Brain microvascular endothelial cell (primary cell): ENCODE data around the gene SPACA6.
A peak's percentile ranks its signal among the peaks of the same experiment; 100 is the strongest.

Experiments
- DNase-seq: peaks from one replicate; pipeline ENCODE4 v3.0.0-alpha.2; 2020
- H3K27ac ChIP-seq: fragments of 250-450 bp; sonication (Bioruptor Pico); 2 replicates; pipeline ENCODE4 v1.5.1; 2020; ENCODE audit warnings: mild to moderate bottlenecking, moderate library complexity
- H3K27me3 ChIP-seq: fragments of 250-450 bp; sonication (Bioruptor Pico); replicated peaks from 2 replicates; pipeline ENCODE4 v1.5.1; 2020; ENCODE audit warnings: mild to moderate bottlenecking
- H3K36me3 ChIP-seq: fragments of 250-450 bp; sonication (Bioruptor Pico); replicated peaks from 2 replicates; pipeline ENCODE4 v1.5.1; 2020; ENCODE audit warnings: mild to moderate bottlenecking
- H3K4me3 ChIP-seq: 2 replicates; pipeline ENCODE4 v1.5.1; 2011; ENCODE audit warnings: low read depth, mild to moderate bottlenecking, control low read depth, low read length, moderate library complexity
- in situ Hi-C: cut with HindIII; loops from 2 replicates; pipeline ENCODE4 v1.10.0; 2017; ENCODE audit warnings: low sequenced_read_pairs, low pct_ligation_motif_present
- TF ChIP-seq, protein P1 (sequence below): IDR thresholded peaks from 2 replicates; pipeline ENCODE4 v1.5.1; 2011; ENCODE audit warnings: low read depth, mild to moderate bottlenecking, moderate library complexity, low read length, control low read depth, inconsistent platforms; ENCODE audit errors: missing control alignments

SPACA6 gene

DNA sequence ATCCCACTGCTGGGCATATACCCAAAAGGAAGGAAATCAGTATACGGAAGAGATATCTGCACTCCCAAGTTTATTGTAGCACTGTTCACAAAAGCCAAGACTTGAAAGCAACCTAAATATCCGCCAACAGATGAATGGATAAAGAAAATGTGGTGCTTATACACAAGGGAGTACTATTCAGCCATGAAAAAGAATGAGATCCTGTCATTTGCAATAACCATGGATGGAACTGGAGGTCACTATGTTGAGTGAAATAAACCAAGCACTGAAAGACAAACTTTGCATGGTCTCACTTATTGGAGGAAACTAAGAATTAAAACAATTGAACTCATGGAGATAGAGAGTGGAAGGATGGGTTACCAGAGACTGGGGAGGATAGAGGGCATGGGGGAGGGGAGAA lies 40.0 kb upstream of the SPACA6 start:
- Histone ChIP-seq H3K27me3 (no peaks in the 10 kb centered on the region), H3K4me3 (no peak overlapping the region), H3K27ac (no peak overlapping the region), H3K36me3 (no peaks in the 10 kb centered on the region)
- in situ Hi-C loops: no loop called here
- TF ChIP-seq, protein P1, sequence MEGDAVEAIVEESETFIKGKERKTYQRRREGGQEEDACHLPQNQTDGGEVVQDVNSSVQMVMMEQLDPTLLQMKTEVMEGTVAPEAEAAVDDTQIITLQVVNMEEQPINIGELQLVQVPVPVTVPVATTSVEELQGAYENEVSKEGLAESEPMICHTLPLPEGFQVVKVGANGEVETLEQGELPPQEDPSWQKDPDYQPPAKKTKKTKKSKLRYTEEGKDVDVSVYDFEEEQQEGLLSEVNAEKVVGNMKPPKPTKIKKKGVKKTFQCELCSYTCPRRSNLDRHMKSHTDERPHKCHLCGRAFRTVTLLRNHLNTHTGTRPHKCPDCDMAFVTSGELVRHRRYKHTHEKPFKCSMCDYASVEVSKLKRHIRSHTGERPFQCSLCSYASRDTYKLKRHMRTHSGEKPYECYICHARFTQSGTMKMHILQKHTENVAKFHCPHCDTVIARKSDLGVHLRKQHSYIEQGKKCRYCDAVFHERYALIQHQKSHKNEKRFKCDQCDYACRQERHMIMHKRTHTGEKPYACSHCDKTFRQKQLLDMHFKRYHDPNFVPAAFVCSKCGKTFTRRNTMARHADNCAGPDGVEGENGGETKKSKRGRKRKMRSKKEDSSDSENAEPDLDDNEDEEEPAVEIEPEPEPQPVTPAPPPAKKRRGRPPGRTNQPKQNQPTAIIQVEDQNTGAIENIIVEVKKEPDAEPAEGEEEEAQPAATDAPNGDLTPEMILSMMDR: no peak
- no peak for DNase-seq

DNA sequence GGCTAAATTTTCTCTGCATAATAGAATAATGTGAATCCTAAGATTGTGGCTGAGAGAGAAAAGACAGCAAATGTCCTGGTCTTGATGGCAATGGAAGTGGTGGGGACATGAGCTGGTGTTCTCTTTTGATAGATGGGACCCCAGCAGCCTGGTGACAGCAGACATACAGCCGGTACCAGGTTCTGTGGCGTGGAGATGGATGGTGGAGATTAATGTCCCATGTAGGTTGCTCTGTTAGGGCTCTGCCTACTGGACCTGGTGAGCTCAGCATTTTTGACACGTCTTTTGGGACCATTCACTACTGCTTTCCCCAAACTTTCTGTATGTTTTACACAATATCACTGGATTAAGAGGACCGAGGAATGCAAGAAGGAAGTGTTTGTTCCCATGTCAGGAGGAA lies 38.3 kb upstream of the SPACA6 start:
- DNase-seq: no peak
- TF ChIP-seq, protein P1: peak; percentile 31
- Histone ChIP-seq H3K27me3 (no peaks in the 10 kb centered on the region), H3K27ac (no peak overlapping the region), H3K36me3 (no peaks in the 10 kb centered on the region), H3K4me3 (no peak overlapping the region)
- in situ Hi-C loops: no loop called here

DNA sequence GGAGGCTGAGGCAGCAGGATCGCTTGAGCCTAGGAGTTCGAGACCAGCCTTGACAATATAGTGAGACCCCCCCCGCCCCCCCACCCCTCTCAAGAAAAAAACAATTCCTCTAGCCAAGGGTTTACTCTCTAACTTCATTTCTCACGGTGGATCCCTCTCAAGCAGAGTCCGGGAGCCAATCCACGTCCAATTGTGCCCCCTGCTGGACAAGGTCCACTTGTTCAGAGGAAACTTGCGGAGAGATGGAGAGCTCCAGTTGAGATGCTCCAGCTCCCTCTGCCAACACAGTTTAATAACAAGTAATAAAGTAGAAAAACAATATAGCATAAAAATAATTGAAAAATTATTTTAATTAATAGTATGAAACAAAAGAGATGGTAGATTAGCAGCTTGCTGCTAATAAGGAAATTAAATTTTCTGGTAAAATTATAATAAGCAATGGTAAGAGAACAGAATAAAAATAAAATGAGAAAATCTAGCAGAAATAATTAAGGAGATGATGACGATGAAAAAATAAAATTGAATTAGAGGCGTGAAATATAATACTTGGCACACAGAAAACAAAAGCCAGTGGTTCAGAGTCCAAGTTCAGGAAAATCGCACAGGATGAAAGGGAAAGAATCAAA lies 32.0 kb upstream of the SPACA6 start:
- peak; percentile 77 for DNase-seq
- in situ Hi-C loops: no loop called here
- Histone ChIP-seq H3K4me3 (no peak overlapping the region), H3K36me3 (no peaks in the 10 kb centered on the region), H3K27me3 (no peaks in the 10 kb centered on the region), H3K27ac (no peak overlapping the region)
- TF ChIP-seq, protein P1: peak; percentile 82

DNA sequence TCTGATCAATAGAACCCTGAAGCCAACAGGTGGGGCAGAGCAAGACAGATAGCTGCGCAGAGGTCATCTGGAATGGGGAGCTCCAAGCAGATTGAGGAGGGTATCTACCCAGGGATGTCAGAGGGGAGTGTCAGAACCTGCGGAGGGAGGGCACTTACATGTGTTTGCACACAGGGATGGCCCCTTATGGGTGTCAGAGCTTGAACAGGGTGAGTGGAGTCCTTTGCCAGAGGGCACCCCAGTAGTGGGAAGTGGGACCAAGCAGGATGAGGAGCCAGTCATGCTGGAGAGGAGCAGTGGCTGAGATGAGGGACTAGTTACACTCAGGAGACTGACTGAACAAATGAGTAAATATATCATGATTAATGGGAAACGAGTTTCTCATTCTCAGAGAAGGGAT lies 29.5 kb upstream of the SPACA6 start:
- Histone ChIP-seq H3K27ac (no peak overlapping the region), H3K36me3 (no peaks in the 10 kb centered on the region), H3K4me3 (no peak overlapping the region), H3K27me3 (no peaks in the 10 kb centered on the region)
- in situ Hi-C loops: no loop called here
- no peak for DNase-seq
- TF ChIP-seq, protein P1: no peak

DNA sequence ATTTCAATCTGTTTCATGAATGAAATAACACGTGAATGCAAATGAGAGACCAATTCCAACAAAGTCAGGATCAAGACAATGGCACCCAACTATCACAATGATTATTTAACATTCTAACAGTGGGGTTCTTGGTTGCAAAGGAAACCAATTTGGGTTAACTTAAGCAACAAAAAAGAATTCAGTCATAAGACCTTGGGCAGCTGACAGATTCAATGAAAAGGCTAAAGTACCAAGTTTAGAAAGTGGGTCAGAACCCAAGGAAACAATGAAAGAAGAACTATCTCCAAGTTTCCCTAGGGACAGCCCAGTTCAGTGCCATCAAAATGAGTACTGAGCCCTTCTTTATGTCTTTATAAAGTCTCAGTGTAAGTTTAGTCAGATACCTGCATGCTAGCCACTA lies 29.0 kb upstream of the SPACA6 start:
- TF ChIP-seq, protein P1: no peak
- Histone ChIP-seq H3K27ac (no peak overlapping the region), H3K36me3 (no peaks in the 10 kb centered on the region), H3K4me3 (no peak overlapping the region), H3K27me3 (no peaks in the 10 kb centered on the region)
- no peak for DNase-seq
- in situ Hi-C loops: no loop called here

DNA sequence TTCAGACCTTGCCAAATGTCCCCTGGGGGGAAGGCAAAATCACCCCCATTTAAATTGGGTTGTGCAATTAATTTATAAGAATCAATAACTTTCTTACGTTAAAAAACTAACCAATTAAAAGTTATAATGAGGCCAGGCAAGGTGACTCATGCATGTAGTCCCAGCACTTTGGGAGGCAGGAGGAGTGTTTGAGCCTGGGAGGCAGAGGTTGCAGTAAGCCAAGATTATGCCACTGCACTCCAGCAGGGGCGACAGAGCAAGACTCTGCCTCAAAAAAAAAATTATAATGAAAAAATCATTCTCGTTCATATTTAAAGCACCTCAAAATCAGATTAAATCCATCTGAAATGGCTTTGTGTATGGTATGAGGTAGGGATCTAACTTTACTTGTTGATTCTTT lies 28.1 kb upstream of the SPACA6 start:
- no peaks in the 10 kb centered on the region for H3K27me3 ChIP-seq
- H3K36me3 ChIP-seq: no peaks in the 10 kb centered on the region
- no peak overlapping the region for H3K4me3 ChIP-seq
- peak; percentile 17 for DNase-seq
- in situ Hi-C loops: no loop called here
- TF ChIP-seq, protein P1: peak; percentile 59
- no peak overlapping the region for H3K27ac ChIP-seq
